GM10266 (cell line): Measurements from ENCODE around the gene NNT.
"Not testable (repeated sequence)": the region's sequence is repeated elsewhere in the genome, so short reads cannot be mapped to it uniquely, and the experiment has no call there.

ENCODE experiments used
- DNase-seq: peaks from one replicate; pipeline ENCODE4 v3.0.0; 2012; ENCODE audit errors: extremely low spot score
- CTCF ChIP-seq: IDR thresholded peaks from 2 replicates; pipeline ENCODE4 v1.5.1; 2012; ENCODE audit warnings: mild to moderate bottlenecking, low read depth; ENCODE audit not compliant: control insufficient read depth, insufficient read depth; ENCODE audit errors: missing control alignments

The NNT gene

GRCh38 chr5:43649256-43649655 lies 46.3 kb downstream of the NNT start:
- no peak for TF ChIP-seq CTCF
- DNase-seq: no peak

- no peak for TF ChIP-seq CTCF
These were observed 49.7 kb downstream of the NNT start for GRCh38 chr5:43652537-43653302.

GRCh38 chr5:43658509-43658908 lies 55.5 kb downstream of the NNT start:
- no peak for TF ChIP-seq CTCF
- DNase-seq: no peak

More at GRCh38 chr5:43652537-43653302, 49.7 kb downstream of the NNT start:
- no peak for DNase-seq

GRCh38 chr5:43659075-43659474 lies 56.1 kb downstream of the NNT start:
- TF ChIP-seq CTCF: no peak
- no peak for DNase-seq

- DNase-seq: no peak
- TF ChIP-seq CTCF: peak; percentile 16
These were observed 58.1 kb downstream of the NNT start for GRCh38 chr5:43661102-43661501.

GRCh38 chr5:43663916-43664315 lies 60.9 kb downstream of the NNT start:
- no peak for TF ChIP-seq CTCF
- DNase-seq: no peak

GRCh38 chr5:43664501-43665040 lies 61.6 kb downstream of the NNT start:
- no peak for TF ChIP-seq CTCF
- no peak for DNase-seq

GRCh38 chr5:43665749-43666148 lies 62.8 kb downstream of the NNT start:
- not testable (repeated sequence) for DNase-seq

- not testable (repeated sequence) for DNase-seq
These were observed 63.7 kb downstream of the NNT start for GRCh38 chr5:43666728-43667127.

- not testable (repeated sequence) for DNase-seq
These were observed 64.4 kb downstream of the NNT start for GRCh38 chr5:43667379-43667778.
